Measurements from ENCODE around the gene NRROS. TPM values are rescaled to one million over a fixed set of nuclear protein-coding genes. Genes with fewer than 3 reads are reported as not detected.

Gene NRROS
- total and polyA plus RNA-seq, 10 of the 15 experiments (the other 5 are each of a cell fraction or from before 2014, with no cell fraction given): 0.35 to 42.2 (median 12.6) TPM

GRCh38 chr3:196641333-196642054 is 2.0 kb downstream of the NRROS start:
- Histone ChIP-seq H3K27me3 (replicated peaks in 1 of 2; ENCODE audit: control insufficient read depth in 2 of 2, insufficient read depth in 2 of 2, low read length in 1 of 2) (no peaks in the 10 kb centered on the region), H3K4me1 (ENCODE audit: control insufficient read depth, insufficient read depth, low read length) (peaks cover 53% of the 10 kb centered on the region), H3K79me2 (ENCODE audit: control insufficient read depth, insufficient read depth, low read length) (peaks cover 82% of the 10 kb centered on the region), H3K36me3 (ENCODE audit: control insufficient read depth in 2 of 2, insufficient read depth in 2 of 2, low read length in 1 of 2) (peaks cover 6 to 19% of the 10 kb centered on the region in 2 experiments), H2AFZ (ENCODE audit: control insufficient read depth, low read depth, low read length) (no peak overlapping the region; the same call in 1 of the 2 replicates), H3K9ac (ENCODE audit: control insufficient read depth, insufficient read depth, low read length) (peak overlapping the region; percentile 99), H3K9me3 (replicated peaks; ENCODE audit: control insufficient read depth, insufficient read depth, low read length) (no peaks in the 10 kb centered on the region; the same call in 2 of the 3 replicates), H4K20me1 (ENCODE audit: control insufficient read depth, insufficient read depth) (no peaks in the 10 kb centered on the region), H3K4me2 (ENCODE audit: control insufficient read depth, insufficient read depth) (peak overlapping the region; percentile 99), H3K27ac (ENCODE audit: control insufficient read depth, insufficient read depth) (peak overlapping the region; percentile 99), H3K4me3 (peak overlapping the region; percentile 79)
- DNase-seq (ENCODE audit: low read depth, low spot score) (no peak), ATAC-seq (peak; percentile 7), FAIRE-seq (no peak)
- 6% methylated on average over 9 of the region's 9 CpGs for WGBS (ENCODE audit: insufficient coverage, insufficient replicate concordance, low lambda C conversion rate, missing lambda C conversion rate)
- intact Hi-C loops (cut with micrococcal nuclease; ENCODE audit: unreplicated experiment): loop anchor here (5.0 kb wide), 1 partner anchor 301 kb away; the partner anchor contains the start of gene NCBP2
- BruUV-seq (replicated peaks): no TSS peak
- CTCF ChIA-PET: interaction anchor here (0.8 to 7.9 kb wide), 8 partner anchors 8 to 299 kb away, joined by 3 to 64 read pairs (median 4); no protein-coding TSS in a partner anchor
- in situ Hi-C loops (cut with MboI): no loop called here
- RAD21 ChIA-PET (ENCODE audit: unreplicated experiment): interaction anchor here (0.7 to 4.7 kb wide), 7 partner anchors 10 to 350 kb away, joined by 3 to 49 read pairs (median 9); partner anchors contain the start of genes CEP19 and PIGX
- POLR2A ChIA-PET: interaction anchor here (0.6 to 4.6 kb wide), 7 partner anchors 10 to 1074 kb away, joined by 3 to 59 read pairs (median 5); no protein-coding TSS in a partner anchor
- SMC1A ChIA-PET (ENCODE audit: uncharacterized antibody, unreplicated experiment): interaction anchor here (0.7 to 7.6 kb wide), 6 partner anchors 11 to 522 kb away, joined by 3 to 82 read pairs (median 4); no protein-coding TSS in a partner anchor
- TF ChIP-seq NKRF (conservative IDR thresholded peaks at IDR 0.05) (peak; percentile 51; the same call in 1 of the 2 replicates), USF1 (IDR thresholded peaks at IDR 0.05; ENCODE audit: borderline replicate concordance, extremely low read length, insufficient read depth, low read depth, low read length) (no peak), ZNF217 (IDR thresholded peaks at IDR 0.05) (no peak), MYB (IDR thresholded peaks at IDR 0.05; ENCODE audit: borderline replicate concordance, low read depth, low read length) (no peak), HDGF (IDR thresholded peaks at IDR 0.05) (no peak), EZH2 (IDR thresholded peaks at IDR 0.05; ENCODE audit: borderline replicate concordance, control insufficient read depth, low read depth, low read length) (no peak), SUPT20H (IDR thresholded peaks at IDR 0.05; ENCODE audit: borderline replicate concordance, control insufficient read depth, low read depth, low read length) (no peak), FOXM1 (IDR thresholded peaks at IDR 0.05; ENCODE audit: low read depth, low read length) (no peak), CHD1 (IDR thresholded peaks at IDR 0.05; ENCODE audit: low read depth, low read length) (0 out of 2 replicates have a peak, but pooled peaks have one; percentile 18), ZNF274 (IDR thresholded peaks at IDR 0.05; ENCODE audit: insufficient read depth, insufficient read length) (no peak), IRF5 (IDR thresholded peaks at IDR 0.05; ENCODE audit: borderline replicate concordance) (no peak), POLR2AphosphoS2 (IDR thresholded peaks at IDR 0.05; ENCODE audit: low read depth, low read length) (no peak), TARDBP (IDR thresholded peaks at IDR 0.05; ENCODE audit: borderline replicate concordance) (no peak), SIX5 (IDR thresholded peaks at IDR 0.05; ENCODE audit: low read depth, low read length, severe bottlenecking) (no peak), FOS (IDR thresholded peaks at IDR 0.05; ENCODE audit: borderline replicate concordance, extremely low read depth, insufficient read length) (no peak), PAX8 (IDR thresholded peaks at IDR 0.05) (no peak), ZBED1 (IDR thresholded peaks at IDR 0.05; ENCODE audit: borderline replicate concordance) (no peak; the same call in 1 of the 2 replicates)

Data from GM12878 (cell line).